NB4 (cell line): Measurements from ENCODE around the gene SSB.

Experiments
- MYC ChIP-seq: IDR thresholded peaks from 2 replicates; pipeline ENCODE4 v1.6.1; 2011; ENCODE audit warnings: low read depth, low read length
- POLR2A ChIP-seq: IDR thresholded peaks from 2 replicates; pipeline ENCODE4 v1.6.1; 2011; ENCODE audit warnings: mild to moderate bottlenecking; ENCODE audit not compliant: insufficient read length; ENCODE audit errors: extremely low read depth
- TF ChIP-seq, protein P1 (sequence below): IDR thresholded peaks from one replicate; pipeline ENCODE4 v1.5.1; 2012; ENCODE audit warnings: low read depth, low read length
- TF ChIP-seq, protein P2 (sequence below): IDR thresholded peaks from 2 replicates; pipeline ENCODE4 v1.6.1; 2011; ENCODE audit warnings: low read depth, low read length

DNA sequence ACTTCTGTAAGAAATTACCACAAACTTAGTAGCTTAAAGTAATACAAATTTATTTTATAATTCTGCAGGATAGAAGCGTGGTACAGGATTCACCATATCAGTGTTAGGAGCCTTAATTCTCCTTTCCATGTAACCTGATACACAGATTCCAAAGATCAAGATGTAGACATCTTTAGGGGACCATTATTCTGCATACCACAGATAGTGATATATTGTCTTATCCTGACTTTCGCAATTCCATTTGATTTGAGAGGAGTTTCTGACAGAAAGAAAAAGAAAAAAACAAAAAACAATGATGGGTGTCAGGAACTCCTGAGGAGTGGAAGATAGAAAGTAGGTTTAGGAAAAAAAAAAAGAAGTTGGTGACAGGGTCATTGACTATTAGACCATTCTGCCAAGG lies 40.9 kb upstream of the SSB start:
- TF ChIP-seq, protein P1, sequence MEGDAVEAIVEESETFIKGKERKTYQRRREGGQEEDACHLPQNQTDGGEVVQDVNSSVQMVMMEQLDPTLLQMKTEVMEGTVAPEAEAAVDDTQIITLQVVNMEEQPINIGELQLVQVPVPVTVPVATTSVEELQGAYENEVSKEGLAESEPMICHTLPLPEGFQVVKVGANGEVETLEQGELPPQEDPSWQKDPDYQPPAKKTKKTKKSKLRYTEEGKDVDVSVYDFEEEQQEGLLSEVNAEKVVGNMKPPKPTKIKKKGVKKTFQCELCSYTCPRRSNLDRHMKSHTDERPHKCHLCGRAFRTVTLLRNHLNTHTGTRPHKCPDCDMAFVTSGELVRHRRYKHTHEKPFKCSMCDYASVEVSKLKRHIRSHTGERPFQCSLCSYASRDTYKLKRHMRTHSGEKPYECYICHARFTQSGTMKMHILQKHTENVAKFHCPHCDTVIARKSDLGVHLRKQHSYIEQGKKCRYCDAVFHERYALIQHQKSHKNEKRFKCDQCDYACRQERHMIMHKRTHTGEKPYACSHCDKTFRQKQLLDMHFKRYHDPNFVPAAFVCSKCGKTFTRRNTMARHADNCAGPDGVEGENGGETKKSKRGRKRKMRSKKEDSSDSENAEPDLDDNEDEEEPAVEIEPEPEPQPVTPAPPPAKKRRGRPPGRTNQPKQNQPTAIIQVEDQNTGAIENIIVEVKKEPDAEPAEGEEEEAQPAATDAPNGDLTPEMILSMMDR, result no peak
- TF ChIP-seq POLR2A (no peak), MYC (no peak)
- TF ChIP-seq, protein P2, sequence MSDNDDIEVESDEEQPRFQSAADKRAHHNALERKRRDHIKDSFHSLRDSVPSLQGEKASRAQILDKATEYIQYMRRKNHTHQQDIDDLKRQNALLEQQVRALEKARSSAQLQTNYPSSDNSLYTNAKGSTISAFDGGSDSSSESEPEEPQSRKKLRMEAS, result no peak
